GM21529 (cell line): Measurements from ENCODE around the gene SOAT2.

ENCODE experiments used
- ATAC-seq: cut with Tn5 transposase; IDR thresholded peaks from one replicate; pipeline ENCODE4 v1.9.1; 2021; ENCODE audit not compliant: unreplicated experiment

Gene SOAT2

DNA sequence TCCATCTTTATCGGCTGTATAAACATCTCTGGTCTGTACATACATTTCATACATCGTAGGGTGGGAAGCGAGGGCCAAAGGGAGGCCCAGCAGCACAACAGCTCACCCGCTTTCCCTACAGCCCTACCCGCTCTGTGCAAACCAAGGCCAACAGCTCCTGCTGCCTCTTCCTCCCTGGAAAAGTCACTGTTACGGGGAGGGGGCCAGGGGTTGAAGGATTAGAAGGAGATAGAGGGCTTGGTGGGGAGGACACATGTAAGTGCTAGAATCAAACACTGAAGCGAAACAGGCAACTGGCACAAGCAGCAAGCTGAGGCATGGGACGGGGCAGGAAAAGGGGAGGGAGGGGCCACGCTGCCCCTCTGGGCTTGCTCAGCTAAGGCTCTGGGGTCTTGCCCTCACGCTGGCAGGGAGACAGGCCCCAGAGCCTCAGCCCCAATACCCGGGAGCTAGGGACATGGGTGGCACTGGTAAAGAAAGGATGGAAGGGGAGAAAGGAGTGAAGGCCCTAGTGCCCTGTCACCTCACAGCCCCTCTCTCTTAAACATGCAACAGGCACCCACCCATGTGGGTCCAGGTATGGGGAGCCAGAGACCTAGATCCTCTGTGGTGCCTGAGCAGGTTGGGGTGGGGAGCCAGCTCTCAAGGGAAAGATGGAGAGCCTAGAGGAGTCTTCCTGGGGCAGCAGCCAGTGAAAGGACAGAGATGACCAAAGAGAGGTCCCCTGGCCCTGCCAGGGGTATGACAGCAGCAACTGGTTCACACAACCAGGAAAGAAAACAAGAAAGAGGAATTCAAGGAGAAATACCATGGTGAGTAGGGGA is 38.5 kb upstream of the SOAT2 start:
- ATAC-seq = no peak

DNA sequence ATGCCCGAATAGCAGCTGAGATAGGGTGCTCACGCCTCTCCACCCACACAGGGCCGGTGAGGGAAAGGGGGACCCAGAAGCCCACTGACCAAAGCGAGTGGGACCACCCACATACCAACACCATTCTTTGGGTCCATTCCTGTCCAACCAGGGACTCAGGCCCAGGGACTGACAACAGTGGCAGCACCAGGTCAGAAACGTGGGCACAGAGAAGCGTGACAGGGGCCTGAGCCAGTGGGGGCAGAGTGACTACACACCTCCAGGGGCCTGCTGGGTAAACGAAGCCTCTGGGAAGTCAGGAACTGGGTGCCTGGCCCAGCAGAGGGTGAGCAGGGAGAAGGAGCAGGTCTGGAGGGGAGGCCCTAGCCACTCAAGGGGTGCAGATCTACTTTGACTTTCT is 37.8 kb upstream of the SOAT2 start:
- ATAC-seq = no peak

DNA sequence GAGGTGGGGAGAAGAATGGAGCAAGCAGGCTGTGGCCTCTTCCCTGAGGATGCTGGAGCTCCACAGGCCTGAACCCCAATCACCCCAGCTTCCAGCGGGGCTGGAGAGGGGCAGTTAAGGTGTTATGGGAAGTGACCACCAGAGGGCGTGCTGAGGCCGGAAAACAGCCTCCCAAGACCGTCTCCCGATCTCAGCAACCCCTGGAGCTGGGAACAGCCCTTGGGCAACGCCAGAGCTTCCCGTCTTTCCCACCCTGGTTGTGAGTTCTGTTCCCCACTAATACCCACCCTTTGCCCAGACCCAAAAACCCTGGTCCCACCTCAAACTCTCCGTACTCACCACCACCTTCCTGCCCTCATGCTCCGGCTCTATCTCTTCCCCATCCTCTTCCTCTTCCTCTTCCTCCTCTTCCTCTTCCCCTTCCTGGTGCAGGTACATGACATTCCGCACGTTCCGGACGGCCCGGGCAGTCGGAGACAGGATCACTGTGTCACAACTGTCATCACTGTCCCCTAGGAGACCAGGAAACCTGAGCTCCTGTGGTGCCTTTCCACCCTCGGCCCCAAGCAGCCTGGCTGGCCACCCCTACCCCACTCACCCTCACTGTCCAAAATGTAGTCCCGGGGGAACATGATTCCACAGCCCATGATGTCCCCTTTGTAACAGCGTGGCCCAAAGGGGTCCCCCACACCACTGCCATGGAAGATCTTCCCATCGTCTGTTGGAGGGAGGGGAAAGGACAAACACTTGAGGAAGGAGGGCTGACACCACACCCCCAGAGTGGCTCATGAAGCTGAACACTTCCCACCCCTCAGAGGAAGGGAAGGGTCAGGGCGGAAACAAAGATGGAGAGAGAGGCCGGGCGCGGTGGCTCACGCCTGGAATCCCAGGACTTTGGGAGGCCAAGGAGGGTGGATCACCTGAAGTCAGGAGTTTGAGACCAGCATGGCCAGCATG is 37.0 kb upstream of the SOAT2 start:
- ATAC-seq = no peak

DNA sequence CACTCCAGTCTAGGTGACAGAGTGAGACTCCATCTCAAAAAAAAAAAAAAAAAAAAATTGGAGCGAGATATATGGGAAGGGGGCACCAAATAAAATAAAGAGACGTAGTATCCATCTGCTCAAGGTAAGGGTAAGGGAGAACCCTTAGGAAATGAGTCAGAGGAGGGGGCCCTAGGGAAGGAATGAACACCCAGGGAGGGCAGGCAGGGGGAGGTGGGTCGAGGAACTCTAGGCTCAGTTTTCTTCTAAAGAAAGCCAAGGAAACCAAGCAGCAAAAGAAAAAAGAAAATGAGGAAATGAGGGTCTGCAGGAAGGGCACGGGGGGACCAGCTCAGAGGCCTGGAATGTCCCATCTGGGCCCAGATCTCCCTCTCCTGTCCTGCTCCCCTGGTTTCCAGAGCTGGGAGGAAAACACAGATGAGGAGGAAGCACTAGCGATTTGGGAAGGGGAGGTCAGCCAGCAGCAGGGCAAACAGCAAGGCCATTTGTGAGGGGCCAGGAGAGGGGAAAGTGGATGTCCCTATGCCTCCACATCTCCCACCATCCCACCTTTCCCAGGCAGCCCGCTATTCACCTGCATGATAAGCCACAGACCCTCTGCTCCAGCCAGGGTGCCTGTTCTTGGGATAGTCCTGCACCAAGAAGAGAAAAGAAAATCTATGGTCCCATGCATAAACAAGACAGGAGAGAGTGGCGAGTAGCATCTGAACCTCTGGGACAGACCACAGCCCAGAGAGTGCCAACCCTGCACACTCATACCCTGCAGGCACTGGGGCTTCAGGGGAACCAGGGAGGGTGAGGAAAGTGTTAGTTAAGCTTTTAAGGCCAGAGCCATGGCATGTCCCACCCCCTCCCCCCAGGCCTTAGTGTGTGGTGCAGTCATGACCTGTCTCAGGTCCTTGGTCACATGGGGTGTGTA is 36.0 kb upstream of the SOAT2 start:
- no peak for ATAC-seq

DNA sequence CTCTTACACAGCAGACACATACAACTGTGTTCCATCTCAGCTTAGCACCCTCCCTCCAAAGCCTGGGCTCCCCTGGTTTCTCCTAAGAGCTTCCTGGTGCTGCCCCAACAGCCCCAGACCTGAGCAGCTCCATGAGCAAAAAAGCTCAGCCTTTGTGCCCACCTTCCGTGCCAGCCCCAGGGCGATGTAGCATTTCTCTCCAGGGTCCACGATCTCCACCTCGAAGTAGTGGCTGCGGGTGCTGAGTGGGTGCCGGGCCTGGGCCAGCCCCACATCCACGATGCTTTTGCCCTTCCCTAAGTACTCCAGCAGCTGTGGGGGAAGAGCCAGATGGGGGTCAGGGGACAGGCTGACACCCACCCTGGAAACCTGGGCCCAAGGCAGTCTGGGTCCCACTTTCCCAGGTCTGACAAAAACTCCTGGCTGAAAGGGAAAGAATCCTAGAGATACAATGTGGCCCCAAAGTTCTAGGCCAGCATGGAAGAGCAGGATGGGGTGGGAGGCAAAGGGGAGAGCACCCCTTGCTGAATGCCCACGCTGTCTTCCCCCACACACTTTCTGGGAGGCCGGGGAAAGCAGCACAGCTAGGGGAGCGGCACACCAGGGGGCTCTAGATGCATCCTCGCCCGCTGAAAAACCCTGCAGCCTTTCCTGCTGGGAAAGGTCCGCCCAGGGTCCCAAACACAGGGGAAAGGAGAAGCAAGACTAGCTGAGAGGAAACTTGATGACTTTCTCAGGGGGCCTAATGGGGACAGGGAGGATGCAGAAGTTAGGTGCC is 35.1 kb upstream of the SOAT2 start:
- no peak for ATAC-seq

DNA sequence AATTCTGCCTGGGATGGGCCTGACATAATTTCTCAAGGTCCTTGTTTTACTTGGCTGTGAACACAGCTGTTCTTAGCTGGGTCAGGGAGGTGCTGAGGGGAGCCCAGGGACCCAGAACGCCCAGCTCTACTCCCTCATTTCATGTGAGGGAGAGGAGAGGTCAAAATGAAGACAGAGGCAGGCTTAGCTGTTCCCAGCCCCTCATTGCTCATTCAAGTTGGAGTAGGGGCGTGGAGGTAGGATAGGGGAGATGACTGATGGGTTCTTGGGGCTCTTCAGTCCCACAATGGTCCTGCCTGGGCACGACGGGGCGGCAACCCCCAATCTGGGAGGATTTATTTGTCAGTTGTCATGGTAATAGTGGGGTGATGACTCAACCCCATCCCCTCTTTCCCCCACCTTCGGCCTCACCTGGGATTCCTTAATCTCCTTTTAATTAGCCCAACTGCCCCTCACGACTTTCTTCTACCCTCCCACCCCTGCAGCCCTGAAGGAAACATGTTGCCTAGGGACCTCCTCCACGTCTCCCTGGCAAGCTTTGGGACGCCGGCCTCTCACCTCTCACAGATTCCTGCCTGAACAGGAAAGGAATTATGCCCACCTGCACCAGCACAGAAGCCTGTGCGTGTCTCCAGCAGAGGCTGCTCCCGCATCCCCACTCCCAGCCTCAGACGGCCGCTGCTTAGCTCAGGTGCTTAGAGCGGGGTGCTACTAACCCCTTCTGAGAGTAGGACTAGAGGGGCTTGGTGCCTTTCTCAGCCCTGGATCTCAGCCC is 34.3 kb upstream of the SOAT2 start:
- no peak for ATAC-seq

- no peak for ATAC-seq
Observed at GRCh38 chr12:53069621-53070410, 33.5 kb upstream of the SOAT2 start.

DNA sequence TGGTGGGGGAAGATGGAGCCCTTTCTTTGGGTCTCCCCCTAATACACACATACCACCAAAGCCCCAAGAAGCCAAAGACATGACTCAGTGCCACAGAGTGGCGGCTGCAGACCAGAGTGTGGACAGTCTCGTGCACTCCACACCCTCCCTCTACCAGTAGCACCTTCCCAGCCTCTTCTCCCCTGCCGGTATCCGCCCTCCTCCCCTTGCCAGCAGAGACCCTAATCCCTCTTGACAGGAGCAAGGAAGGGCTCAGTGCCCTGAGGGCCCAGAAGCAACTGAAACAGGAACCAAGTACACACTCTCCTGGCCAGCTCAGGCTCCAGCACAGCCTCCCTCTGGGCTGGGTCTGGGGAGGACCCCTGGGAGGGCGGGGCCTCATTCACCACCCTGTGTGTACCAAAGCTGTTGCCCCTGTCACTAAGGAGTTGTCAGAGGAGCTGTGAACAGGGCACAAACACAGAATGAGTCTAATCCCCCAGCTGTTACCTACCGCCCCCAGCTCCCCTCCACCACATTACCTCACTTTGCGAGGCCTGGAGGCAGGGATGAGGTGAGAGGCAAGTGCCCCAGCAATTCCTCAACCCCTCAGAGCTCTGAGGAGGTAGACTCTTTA is 32.3 kb upstream of the SOAT2 start:
- no peak for ATAC-seq

DNA sequence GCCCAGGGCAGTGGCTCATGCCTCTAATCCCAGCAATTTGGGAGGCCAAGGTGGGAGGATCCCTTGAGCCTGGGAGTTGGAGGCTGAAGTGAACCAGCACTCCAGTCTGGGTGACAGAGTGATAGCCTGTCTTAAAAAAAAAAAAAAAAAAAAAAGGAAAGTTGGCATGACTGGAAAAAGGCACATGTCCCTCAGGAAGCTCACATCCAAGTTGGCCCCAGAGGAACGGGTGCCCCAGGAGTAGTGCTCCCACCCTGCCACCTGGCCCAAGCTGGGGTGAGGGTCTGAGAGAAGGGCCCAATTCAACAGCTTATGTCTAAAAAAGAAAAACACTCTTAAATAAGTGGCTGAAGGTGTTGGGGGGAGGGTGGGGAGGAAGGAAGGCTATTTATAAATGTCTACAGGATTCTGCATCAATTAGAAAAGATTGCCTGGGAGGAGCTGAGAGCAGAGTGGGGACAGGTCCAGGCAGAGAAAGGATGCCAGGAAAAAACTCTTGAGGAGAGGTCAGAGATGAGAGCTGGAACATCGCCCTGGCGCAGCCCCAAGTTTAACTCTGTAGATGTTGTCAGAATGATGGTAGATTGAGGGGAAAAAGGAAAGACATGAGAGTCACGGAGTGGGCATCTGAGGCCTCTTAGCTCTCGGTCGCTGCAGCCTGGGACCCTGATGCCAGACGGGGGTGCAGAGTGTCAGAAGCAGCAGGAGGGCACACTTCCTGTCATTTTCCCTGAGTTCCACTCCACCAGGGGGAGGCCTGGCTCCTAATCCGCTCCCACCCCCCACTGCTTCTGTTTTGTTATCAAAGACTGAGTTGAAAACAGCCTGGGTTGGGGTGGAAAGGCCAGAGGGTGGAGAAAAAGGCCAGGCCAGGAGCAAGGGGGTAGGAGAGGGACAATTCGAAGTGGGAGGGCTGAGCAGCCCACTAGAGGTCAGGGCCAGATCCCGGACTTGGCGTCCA is 31.4 kb upstream of the SOAT2 start:
- no peak for ATAC-seq

DNA sequence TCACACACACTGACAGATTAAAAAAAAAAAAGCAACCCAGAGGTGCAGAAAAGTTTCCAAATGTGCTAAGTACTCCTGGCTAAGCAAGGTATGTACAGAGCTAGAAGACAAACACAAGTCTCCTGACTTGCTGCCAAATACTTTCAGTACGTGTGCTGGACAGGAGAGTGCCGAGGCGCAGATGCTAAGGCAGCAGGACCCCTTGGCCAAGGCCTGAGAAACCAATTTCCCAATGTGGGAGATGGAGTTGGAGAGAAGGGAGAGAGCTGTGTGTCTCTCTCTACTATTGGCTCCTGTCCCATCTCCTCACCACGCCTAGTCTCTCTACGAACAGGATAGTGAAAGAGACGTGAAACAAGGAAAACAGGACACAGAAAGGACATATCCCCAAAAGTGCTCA is 29.4 kb upstream of the SOAT2 start:
- ATAC-seq = no peak

- ATAC-seq = no peak
Observed at GRCh38 chr12:53074283-53074998, 28.8 kb upstream of the SOAT2 start.

DNA sequence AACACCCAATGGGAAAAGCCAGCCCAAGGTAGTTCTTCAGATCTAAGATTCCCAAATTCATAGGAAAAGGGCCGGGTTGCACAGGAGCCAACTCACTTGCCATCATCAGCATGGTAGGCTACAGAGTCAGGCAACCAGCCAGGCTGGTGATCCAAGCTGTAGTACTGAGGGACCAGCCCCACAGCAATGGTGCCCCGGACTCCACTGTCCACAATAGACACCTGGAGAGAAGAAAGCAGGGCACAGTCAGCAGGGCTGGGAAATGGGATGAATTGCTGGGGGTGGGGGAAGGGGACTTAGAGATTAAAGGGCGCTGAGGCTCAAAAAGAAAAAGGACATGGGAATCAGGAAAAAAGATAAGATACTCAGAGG is 28.3 kb upstream of the SOAT2 start:
- no peak for ATAC-seq

DNA sequence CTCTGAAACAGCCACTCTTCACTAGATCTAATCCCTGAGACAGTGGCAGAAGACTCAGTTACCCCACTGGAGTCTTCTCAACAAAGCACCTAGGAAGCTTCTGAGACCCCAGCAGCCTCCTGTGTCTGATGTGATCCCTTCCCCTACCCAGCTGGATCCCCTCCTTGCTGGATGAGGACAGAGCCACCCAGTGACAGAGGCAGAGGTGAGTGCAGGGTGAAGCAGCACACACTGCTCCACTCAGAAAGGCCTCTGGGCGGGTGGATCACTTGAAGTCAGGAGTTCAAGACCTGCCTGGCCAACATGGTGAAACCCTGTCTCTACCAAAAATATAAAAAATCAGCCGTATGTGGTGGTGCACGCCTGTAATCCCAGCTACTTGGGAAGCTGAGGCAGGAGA is 26.8 kb upstream of the SOAT2 start:
- ATAC-seq = no peak

DNA sequence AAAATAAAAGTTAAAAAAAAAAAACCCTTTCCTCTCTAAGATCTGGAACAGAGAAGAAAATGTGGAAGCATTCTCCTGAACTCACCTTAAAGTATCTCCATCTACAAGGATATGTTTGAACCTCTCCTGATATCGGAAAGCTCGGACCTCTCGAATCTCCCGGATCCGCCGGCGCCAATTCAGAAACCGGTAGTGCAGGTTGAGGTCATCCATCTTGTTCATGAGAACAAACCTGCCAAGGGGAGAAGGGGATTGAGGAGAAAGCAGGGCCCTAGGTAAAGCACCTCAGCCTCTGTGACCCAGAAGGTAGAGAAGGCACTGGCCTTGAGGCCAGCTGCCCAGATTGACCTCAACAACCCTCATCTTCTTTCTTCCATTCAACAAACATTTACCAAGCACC is 26.3 kb upstream of the SOAT2 start:
- no peak for ATAC-seq

DNA sequence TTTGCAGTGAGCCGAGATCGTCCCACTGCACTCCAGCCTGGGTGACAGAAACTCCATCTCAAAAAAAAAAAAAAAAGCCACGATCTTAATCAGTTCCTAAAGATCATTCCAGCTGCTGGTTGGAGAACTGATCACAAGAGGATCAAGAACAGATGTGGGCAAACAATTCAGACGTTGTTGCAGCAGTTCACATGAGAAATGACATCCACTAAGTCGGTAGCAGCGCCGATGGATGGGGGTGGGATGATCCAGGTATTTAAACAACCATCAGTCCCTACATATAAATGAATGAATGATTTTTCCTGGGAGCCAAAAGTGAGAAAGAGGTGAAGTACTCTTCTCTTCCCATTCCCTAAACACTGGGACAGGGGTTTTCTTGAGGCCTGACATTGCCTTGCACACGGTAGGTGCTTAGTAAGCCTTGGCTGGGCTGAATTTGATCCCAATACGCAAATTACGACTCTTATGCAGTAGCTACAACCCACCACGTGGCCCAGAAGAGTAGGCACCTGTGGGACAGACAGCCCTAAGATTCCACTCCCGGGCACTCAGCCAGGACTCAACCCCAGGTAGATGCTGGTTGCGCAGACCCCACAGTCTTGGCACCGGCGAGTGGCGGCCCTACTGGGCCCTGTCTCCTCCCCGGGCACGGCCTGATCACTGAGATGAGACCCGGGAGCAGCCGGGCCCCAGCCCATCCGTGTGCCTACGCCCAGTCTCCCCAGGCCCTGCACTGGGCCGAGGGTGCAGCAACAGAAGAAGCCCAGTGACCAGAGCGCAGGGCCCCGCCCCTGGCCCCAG is 24.7 kb upstream of the SOAT2 start:
- ATAC-seq = no peak
